Mesenchymal stem cell (in vitro differentiated cells and primary cell): ENCODE results near the gene CACNG6.

Experiments
- DNase-seq: peaks from one replicate; pipeline ENCODE4 v3.0.0-alpha.2; 2013
- H2AFZ ChIP-seq: one replicate; pipeline ENCODE4 v1.6.1; 2013; ENCODE audit warnings: low read depth, mild to moderate bottlenecking, control low read depth, inconsistent platforms, low read length, moderate library complexity
- H2AK5ac ChIP-seq: 2 replicates; pipeline ENCODE4 v1.6.1; 2013; ENCODE audit warnings: low read length, moderate library complexity, mild to moderate bottlenecking, inconsistent platforms; ENCODE audit not compliant: severe bottlenecking
- H2BK120ac ChIP-seq: one replicate; pipeline ENCODE4 v1.6.1; 2013; ENCODE audit warnings: low read depth, mild to moderate bottlenecking, inconsistent platforms, low read length, moderate library complexity
- H2BK12ac ChIP-seq, 2 experiments: one replicate each; pipeline ENCODE4 v1.6.1; 2013; ENCODE audit warnings: inconsistent platforms in 2 of 2, low read length in 2 of 2, mild to moderate bottlenecking in 2 of 2, moderate library complexity in 2 of 2, control low read depth in 1 of 2
- H2BK15ac ChIP-seq: one replicate; pipeline ENCODE4 v1.6.1; 2013; ENCODE audit warnings: mild to moderate bottlenecking, low read depth, inconsistent platforms; ENCODE audit not compliant: poor library complexity, severe bottlenecking
- H2BK5ac ChIP-seq: 2 replicates; pipeline ENCODE4 v1.6.1; 2013; ENCODE audit warnings: low read depth, mild to moderate bottlenecking, low read length, control low read depth, inconsistent platforms; ENCODE audit not compliant: poor library complexity, severe bottlenecking
- H3K14ac ChIP-seq, 2 experiments: one replicate each; pipeline ENCODE4 v1.6.1; 2013; ENCODE audit warnings: inconsistent platforms in 2 of 2, low read length in 2 of 2, control low read depth in 1 of 2, mild to moderate bottlenecking in 1 of 2, moderate library complexity in 1 of 2
- H3K18ac ChIP-seq, 2 experiments: one replicate each; pipeline ENCODE4 v1.6.1; 2013; ENCODE audit warnings: inconsistent platforms in 2 of 2, low read length in 2 of 2, control low read depth in 1 of 2, low read depth in 1 of 2, mild to moderate bottlenecking in 1 of 2
- H3K23ac ChIP-seq, 2 experiments: one replicate each; pipeline ENCODE4 v1.6.1; 2013; ENCODE audit warnings: inconsistent platforms in 2 of 2, low read length in 2 of 2, mild to moderate bottlenecking in 2 of 2, moderate library complexity in 2 of 2, control low read depth in 1 of 2
- H3K27ac ChIP-seq: 2 replicates; pipeline ENCODE4 v1.5.1; 2013; ENCODE audit warnings: mild to moderate bottlenecking, moderate library complexity, low read length, control low read depth, inconsistent platforms; ENCODE audit not compliant: poor library complexity, severe bottlenecking
- H3K27me3 ChIP-seq, 2 experiments: 2 replicates each; pipeline versions ENCODE4 v1.6.1 to v1.7.0; 2013; ENCODE audit warnings: low read length in 2 of 2, mild to moderate bottlenecking in 2 of 2, moderate library complexity in 2 of 2, control low read depth in 1 of 2, inconsistent platforms in 1 of 2; ENCODE audit not compliant: control insufficient read depth in 1 of 2, insufficient read depth in 1 of 2
- H3K36me3 ChIP-seq, 2 experiments: 2 replicates each; pipeline versions ENCODE4 v1.6.1 to v1.7.0; 2013; ENCODE audit warnings: low read length in 2 of 2, control low read depth in 1 of 2, inconsistent platforms in 1 of 2, low read depth in 1 of 2, mild to moderate bottlenecking in 1 of 2; ENCODE audit not compliant: insufficient read depth in 2 of 2, control insufficient read depth in 1 of 2
- H3K4ac ChIP-seq, 2 experiments: one replicate each; pipeline ENCODE4 v1.6.1; 2013; ENCODE audit warnings: inconsistent platforms in 2 of 2, low read length in 2 of 2, mild to moderate bottlenecking in 2 of 2, moderate library complexity in 2 of 2, control low read depth in 1 of 2, low read depth in 1 of 2
- H3K4me1 ChIP-seq: 2 replicates; pipeline ENCODE4 v1.6.1; 2013; ENCODE audit warnings: low read depth, low read length, control low read depth; ENCODE audit not compliant: control insufficient read depth, insufficient read depth
- H3K4me2 ChIP-seq: 2 replicates; pipeline ENCODE4 v1.6.1; 2013; ENCODE audit warnings: low read length, mild to moderate bottlenecking, inconsistent platforms; ENCODE audit not compliant: poor library complexity, severe bottlenecking
- H3K4me3 ChIP-seq, 2 experiments: 2 replicates each; pipeline versions ENCODE4 v1.5.1 to v1.7.0; 2013; ENCODE audit warnings: low read length in 2 of 2, mild to moderate bottlenecking in 2 of 2, control low read depth in 1 of 2, low read depth in 1 of 2; ENCODE audit not compliant: insufficient read depth in 1 of 2
- H3K79me1 ChIP-seq: replicated peaks from 2 replicates; pipeline ENCODE4 v1.6.1; 2013; ENCODE audit warnings: mild to moderate bottlenecking, control low read depth, low read length, inconsistent platforms; ENCODE audit not compliant: poor library complexity, severe bottlenecking
- H3K9ac ChIP-seq: 2 replicates; pipeline ENCODE4 v1.7.0; 2013; ENCODE audit warnings: mild to moderate bottlenecking, low read length, moderate library complexity
- H3K9me3 ChIP-seq: 2 replicates; pipeline ENCODE4 v1.7.0; 2013; ENCODE audit warnings: mild to moderate bottlenecking, low read length; ENCODE audit not compliant: control insufficient read depth
- H4K8ac ChIP-seq: one replicate; pipeline ENCODE4 v1.6.1; 2013; ENCODE audit warnings: inconsistent platforms, mild to moderate bottlenecking, low read length, moderate library complexity
- H4K91ac ChIP-seq: one replicate; pipeline ENCODE4 v1.6.1; 2013; ENCODE audit warnings: mild to moderate bottlenecking, low read length, inconsistent platforms
- WGBS: methylation state at CpG from one replicate; pipeline ENCODE4 v1.1.7; 2013; ENCODE audit warnings: mixed read lengths; 5-methylcytosine and 5-hydroxymethylcytosine counted together

The CACNG6 gene

DNA sequence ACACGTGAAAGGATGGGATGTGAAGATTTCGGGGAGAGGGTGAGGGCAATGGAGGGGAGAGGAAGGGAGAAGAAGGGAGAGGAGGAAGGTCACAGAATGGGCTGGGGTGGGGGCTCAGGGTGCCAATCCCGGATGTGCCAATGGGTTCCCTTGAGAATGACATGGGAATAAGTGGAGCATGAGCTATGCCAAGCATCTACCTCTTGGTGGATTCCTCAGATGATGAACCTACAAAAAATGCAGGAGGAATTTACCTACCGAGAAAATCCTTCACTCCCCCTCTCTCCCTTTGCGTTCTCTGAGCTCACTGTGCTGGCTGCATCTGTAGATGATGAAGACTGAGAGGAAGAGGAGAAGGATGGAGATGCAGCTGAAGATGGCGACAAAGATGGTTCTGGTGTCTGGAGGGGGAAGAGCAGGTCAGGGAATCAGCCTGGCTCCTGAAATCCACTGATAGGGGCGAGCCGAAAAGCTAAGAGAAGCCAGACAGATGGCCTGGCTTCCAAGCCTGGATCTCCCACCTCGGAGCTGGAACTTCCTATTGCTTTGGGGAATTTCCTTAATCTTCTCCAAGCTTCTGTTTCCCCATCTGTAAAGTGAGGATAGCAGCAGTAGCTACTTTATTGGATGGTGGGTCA, 50.7 kb downstream of the CACNG6 start:
- no peak overlapping the region for H3K18ac ChIP-seq
- WGBS, result 60% methylated on average over 7 of the region's 9 CpGs
- no peak overlapping the region for H2AK5ac ChIP-seq
- H3K4me1 ChIP-seq, result no peaks in the 10 kb centered on the region
- no peak overlapping the region for H3K14ac ChIP-seq
- no peaks in the 10 kb centered on the region for H3K79me1 ChIP-seq
- no peaks in the 10 kb centered on the region for H3K36me3 ChIP-seq
- H3K4ac ChIP-seq, result no peak overlapping the region
- H4K91ac ChIP-seq, result no peak overlapping the region
- no peak overlapping the region for H2BK12ac ChIP-seq
- no peak overlapping the region for H2BK15ac ChIP-seq
- no peak overlapping the region for H3K4me3 ChIP-seq
- H3K9ac ChIP-seq, result no peak overlapping the region
- H3K23ac ChIP-seq, result no peak overlapping the region
- H3K27me3 ChIP-seq, result peaks cover 0 to 33% of the 10 kb centered on the region in 2 experiments
- H2BK120ac ChIP-seq, result no peak overlapping the region
- no peak overlapping the region for H4K8ac ChIP-seq
- H3K27ac ChIP-seq, result no peak overlapping the region
- no peak overlapping the region for H3K4me2 ChIP-seq
- H2AFZ ChIP-seq, result no peak overlapping the region
- H2BK5ac ChIP-seq, result no peak overlapping the region
- H3K9me3 ChIP-seq, result no peaks in the 10 kb centered on the region
- DNase-seq, result no peak

- Histone ChIP-seq H3K27ac (no peak overlapping the region), H2BK12ac (no peak overlapping the region), H3K23ac (no peak overlapping the region), H2BK15ac (no peak overlapping the region), H3K79me1 (no peaks in the 10 kb centered on the region), H3K14ac (no peak overlapping the region), H4K91ac (no peak overlapping the region), H3K4ac (no peak overlapping the region), H3K9ac (no peak overlapping the region), H2AK5ac (no peak overlapping the region), H3K4me3 (no peak overlapping the region), H4K8ac (no peak overlapping the region), H3K36me3 (no peaks in the 10 kb centered on the region), H3K4me1 (no peaks in the 10 kb centered on the region), H3K4me2 (no peak overlapping the region), H3K9me3 (no peaks in the 10 kb centered on the region), H3K18ac (no peak overlapping the region), H2BK5ac (no peak overlapping the region), H2AFZ (no peak overlapping the region), H3K27me3 (peaks cover 0 to 37% of the 10 kb centered on the region in 2 experiments), H2BK120ac (no peak overlapping the region)
- no peak for DNase-seq
- WGBS, result 39% methylated on average over 2 of the region's 3 CpGs
Measured at GRCh38 chr19:54042989-54043388, 51.6 kb downstream of the CACNG6 start.

- Histone ChIP-seq H3K4ac (no peak overlapping the region), H2BK15ac (no peak overlapping the region), H3K18ac (no peak overlapping the region), H3K79me1 (no peaks in the 10 kb centered on the region), H4K8ac (no peak overlapping the region), H3K9ac (no peak overlapping the region), H3K27me3 (peaks cover 0 to 42% of the 10 kb centered on the region in 2 experiments), H3K14ac (no peak overlapping the region), H4K91ac (no peak overlapping the region), H3K36me3 (no peaks in the 10 kb centered on the region), H3K4me2 (no peak overlapping the region), H2BK12ac (no peak overlapping the region), H3K27ac (no peak overlapping the region), H3K4me3 (no peak overlapping the region), H3K23ac (no peak overlapping the region), H2BK120ac (no peak overlapping the region), H2AK5ac (no peak overlapping the region), H2BK5ac (no peak overlapping the region), H3K9me3 (peaks cover 3% of the 10 kb centered on the region), H3K4me1 (no peaks in the 10 kb centered on the region), H2AFZ (no peak overlapping the region)
- WGBS, result 91% methylated on average over 2 of the region's 2 CpGs
- no peak for DNase-seq
Measured at GRCh38 chr19:54045771-54046170, 54.3 kb downstream of the CACNG6 start.

GRCh38 chr19:54047616-54048015, 56.2 kb downstream of the CACNG6 start:
- H3K23ac ChIP-seq, result no peak overlapping the region
- no peak for DNase-seq
- no peak overlapping the region for H3K18ac ChIP-seq
- no peak overlapping the region for H3K4me2 ChIP-seq
- H3K14ac ChIP-seq, result no peak overlapping the region
- no peak overlapping the region for H3K4me3 ChIP-seq
- no peak overlapping the region for H4K8ac ChIP-seq
- no peak overlapping the region for H3K9ac ChIP-seq
- no peak overlapping the region for H2BK12ac ChIP-seq
- H2AK5ac ChIP-seq, result no peak overlapping the region
- no peak overlapping the region for H3K27ac ChIP-seq
- H3K79me1 ChIP-seq, result no peaks in the 10 kb centered on the region
- no peak overlapping the region for H2AFZ ChIP-seq
- H3K4me1 ChIP-seq, result no peaks in the 10 kb centered on the region
- no peak overlapping the region for H2BK15ac ChIP-seq
- peaks cover 0 to 33% of the 10 kb centered on the region in 2 experiments for H3K27me3 ChIP-seq
- no peak overlapping the region for H2BK5ac ChIP-seq
- no peak overlapping the region for H4K91ac ChIP-seq
- peaks cover 3% of the 10 kb centered on the region for H3K9me3 ChIP-seq
- no peak overlapping the region for H3K4ac ChIP-seq
- no peak overlapping the region for H2BK120ac ChIP-seq
- no peaks in the 10 kb centered on the region for H3K36me3 ChIP-seq
- 78% methylated on average over 4 of the region's 4 CpGs for WGBS
